HG03442 (cell line): ENCODE data around the gene DNAJC8.

Experiments
- ATAC-seq: cut with Tn5 transposase; IDR thresholded peaks from one replicate; pipeline ENCODE4 v1.9.1; 2021; ENCODE audit warnings: mild to moderate bottlenecking, moderate library complexity; ENCODE audit not compliant: unreplicated experiment

Gene DNAJC8

GRCh38 chr1:28208818-28209441 lies 23.9 kb downstream of the DNAJC8 start:
- no peak for ATAC-seq

- no peak for ATAC-seq
Observed at GRCh38 chr1:28205243-28205642, 27.6 kb downstream of the DNAJC8 start.

DNA sequence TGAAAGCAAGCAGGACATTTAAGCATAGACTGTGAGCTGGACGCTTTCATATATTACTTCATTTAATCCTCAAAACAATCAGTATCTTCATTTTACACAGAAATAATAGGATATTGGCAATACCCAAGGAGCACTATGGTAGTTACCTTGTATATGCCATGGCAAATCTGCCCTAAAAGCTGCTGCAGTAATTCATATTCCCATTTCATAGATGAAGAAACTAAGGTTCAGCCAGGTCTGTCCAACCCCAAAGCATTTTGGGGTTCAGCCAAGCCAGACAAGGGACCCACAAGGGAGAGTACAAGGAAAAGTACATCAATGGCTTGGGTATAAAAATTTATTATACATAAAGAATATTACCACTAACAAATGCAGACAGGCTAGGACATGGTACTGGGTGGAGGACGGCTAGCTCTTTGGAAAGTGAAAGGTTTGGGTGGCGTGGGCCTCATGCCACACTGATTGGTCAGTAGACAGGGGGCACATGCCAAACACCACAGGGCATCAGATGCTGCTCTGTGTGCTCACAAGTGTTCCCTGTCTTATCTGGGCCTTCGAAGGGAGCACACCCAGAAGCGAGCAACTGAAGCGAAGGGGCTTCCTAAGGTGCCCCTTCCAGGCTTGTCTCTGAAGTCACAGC lies 32.5 kb downstream of the DNAJC8 start:
- ATAC-seq: no peak

- ATAC-seq: peak; percentile 72
Observed at GRCh38 chr1:28199328-28200233, 33.2 kb downstream of the DNAJC8 start.

DNA sequence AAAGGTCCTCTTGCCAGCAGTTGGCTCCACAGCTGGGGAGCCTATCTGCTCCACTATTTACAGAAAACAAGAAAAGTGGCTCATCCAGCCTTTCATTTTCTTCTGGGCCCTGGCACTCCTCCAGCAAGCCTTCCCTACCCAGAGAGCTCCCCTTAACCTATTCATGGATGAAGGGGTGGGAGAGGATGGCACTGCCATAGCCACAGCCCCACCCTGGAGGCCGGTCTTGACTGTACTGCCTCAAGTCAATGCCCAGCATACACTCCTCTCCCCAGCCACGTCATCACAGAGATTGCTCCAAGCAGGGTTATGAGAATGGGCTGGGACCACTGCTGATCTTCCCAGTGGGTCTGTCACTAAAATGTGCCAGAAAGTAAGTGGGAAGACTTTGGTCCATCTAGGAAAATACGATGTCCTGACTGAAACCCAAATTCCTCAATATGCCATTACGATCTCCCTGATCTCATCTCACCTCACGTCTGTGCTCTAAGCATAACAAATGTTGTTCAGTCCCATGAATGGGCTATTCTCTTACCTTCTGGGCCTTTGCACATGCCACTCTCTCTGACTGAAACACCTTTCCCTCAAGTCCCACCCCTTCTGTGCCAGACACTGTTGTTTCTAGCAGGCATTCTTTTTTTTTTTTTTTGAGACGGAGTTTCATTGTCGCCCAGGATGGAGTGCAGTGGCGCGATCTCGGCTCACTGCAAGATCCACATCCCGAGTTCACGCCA lies 35.0 kb downstream of the DNAJC8 start:
- no peak for ATAC-seq

DNA sequence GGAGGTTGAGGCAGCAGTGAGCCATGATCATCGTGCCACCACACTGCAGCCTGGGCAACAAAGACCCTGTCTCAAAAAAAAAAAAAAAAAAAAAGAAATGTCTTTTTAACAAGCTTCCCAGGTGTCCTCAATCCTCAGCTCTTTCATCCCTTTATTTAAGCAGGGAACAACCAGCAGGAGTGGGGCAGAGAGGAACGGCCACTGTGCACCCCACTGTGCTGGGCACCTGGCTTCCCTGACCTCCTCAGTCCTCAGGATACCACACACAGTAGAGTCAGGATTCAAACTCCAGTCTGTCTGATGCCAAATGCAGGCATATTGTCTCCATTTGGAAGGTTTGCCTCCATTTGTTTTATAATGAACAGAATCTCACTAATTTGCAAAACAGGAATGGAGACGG lies 36.5 kb downstream of the DNAJC8 start:
- no peak for ATAC-seq

- no peak for ATAC-seq
Observed at GRCh38 chr1:28195780-28196179, 37.0 kb downstream of the DNAJC8 start.

GRCh38 chr1:28194326-28195035 lies 38.3 kb downstream of the DNAJC8 start:
- ATAC-seq: no peak

GRCh38 chr1:28193701-28194161 lies 39.1 kb downstream of the DNAJC8 start:
- ATAC-seq: no peak

- ATAC-seq: no peak
Observed at GRCh38 chr1:28190996-28191645, 41.7 kb downstream of the DNAJC8 start.

DNA sequence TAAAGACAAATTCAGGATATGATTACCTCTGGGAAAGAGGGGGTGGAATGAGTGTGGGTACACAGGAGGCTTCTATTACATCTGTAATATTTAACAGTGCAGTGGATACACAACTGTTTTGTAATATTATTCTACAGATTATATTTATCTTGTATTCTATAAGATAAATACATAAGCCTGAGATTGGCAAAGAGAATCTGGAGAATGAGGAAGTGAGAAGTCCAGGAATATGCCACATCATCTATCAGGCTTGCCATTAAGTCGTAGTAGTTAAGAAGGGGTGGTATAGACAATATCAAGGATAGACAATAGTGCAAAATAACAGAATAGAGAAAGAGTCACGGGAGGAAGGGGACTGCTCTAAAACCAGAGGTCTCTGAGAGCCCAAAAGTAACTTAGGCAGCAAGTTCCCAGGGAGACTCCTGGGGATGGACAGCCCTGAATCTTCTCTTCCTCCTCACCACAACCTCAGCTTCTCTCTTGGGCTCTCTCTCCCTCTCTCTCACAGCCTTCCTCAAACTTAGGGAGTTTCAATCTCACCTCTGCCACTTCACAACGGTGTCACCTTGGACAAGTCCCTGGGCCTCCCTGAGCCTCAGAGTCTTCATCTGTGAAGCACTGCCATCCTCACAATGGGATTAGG lies 42.4 kb downstream of the DNAJC8 start:
- ATAC-seq: no peak

GRCh38 chr1:28185071-28185470 lies 47.8 kb downstream of the DNAJC8 start:
- no peak for ATAC-seq

DNA sequence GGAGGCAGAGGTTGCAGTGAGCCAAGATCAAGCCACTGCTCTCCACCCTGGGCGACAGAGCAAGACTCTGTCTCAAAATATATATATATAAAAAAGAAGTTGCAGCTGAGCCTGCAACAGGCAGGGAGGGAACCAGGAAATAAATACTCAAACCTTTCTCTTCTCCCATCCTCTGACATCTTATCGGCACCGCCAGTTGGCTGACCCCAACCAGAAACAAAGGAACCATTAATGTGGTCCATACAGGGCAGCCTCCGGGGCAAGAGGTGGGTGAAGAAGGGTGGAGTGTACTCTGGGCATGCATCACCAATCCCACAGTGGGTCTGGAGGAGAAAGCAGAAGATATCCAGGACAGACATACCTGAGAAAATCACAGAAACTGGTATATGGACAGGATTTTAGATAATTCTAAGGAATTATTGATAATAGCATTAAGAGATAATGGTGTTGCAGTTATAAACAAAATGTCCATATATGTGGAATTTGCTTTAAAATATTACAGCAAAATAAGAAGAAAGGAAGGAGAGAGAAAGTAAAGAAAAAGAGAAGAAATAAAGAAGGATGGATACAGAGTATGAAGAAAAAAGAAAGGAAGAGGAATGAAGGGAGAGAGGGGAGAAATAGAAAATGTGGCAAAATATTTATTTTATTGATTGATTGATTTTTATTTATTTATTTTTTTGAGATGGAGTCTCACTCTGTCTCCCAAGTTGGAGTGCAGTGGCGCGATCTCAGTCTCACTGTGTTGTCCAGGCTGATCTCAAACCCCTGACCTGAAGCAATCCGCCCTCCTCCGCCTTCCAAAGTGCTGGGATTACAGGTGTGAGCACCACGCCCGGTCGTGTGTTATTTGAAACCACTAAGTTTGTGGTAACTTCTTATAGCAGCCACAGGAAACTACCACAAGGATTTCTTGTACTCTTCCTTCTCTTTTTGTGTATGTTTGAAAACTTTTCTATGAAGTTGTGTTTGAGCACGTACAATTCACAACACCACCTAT lies 52.2 kb downstream of the DNAJC8 start:
- no peak for ATAC-seq

DNA sequence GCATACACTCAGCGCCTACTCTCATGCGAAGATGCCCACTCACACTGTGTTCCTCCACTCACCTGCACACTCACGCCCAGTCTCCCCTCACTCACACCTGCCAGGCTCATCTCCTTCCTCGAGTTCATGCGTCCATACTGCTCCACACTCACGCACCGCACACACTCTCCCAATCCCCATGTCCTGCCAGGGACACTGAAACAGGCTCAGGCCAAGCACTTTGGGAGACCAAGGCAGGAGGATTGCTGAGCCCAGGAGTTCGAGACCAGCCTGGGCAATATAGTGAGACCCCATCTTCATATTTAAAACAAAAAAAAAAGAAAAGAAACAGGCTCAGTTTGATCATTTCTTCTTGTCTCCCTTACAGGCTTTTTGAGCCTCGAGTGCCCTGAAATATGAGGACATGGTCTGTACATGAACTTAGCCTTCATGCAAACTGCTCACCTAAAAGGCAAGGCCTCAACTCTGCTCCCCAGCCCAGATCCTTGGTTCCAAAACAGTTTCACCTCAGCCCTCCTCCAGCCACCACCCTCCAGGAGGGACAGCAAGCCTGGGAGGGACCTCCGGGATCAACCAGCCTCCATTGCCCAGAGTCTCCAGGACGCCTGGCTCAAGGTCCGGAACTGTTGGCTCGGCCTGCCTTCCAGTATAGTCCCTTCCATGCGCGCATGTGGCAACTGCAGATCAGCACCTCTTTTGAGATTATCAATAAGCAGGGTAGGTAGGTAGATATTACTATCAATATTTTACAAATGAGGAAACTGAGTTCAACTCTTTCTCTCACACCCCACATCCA lies 53.9 kb downstream of the DNAJC8 start:
- no peak for ATAC-seq

- ATAC-seq: no peak
Observed at GRCh38 chr1:28176492-28177470, 56.0 kb downstream of the DNAJC8 start, which contains the start of gene PTAFR. TSS of gene PTAFR (minus strand) at chr1:28176690. CDS start at chr1:28151021, 25,669 bp downstream.

DNA sequence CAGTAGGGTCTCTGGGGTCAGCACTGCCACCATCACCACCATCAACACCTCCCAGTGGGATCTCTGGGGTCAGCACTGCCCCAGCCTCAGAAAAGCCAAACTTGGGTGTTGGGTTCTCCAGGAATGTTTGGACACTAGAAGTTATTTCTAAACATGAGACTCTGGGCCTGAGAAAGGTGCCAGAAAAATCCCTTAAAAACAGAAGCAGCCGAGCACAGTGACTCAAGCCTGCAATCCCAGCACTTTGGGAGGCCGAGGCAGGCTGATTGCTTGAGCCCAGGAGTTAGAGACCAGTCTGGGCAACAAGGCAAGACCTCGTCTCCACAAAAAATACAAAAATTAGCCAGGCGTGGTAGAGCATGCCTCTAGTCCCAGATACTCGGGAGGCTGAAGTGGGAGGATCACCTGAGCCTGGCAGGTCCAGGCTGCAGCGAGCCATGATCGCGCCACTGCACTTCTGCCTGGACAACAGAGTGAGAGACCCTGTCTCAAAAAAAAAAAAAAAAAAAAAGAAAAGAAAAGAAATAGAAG lies 56.8 kb downstream of the DNAJC8 start:
- ATAC-seq: no peak
